ENCODE data around the gene ROBO1. TPM values are rescaled to one million over a fixed set of nuclear protein-coding genes. Genes with fewer than 3 reads are reported as not detected.

The ROBO1 gene
- total and polyA plus RNA-seq, 2 donors (not counting 3 experiments of a cell fraction or from before 2014, with no cell fraction given) = 5.9 to 14.2 TPM

GRCh38 chr3:79490165-79491028 is 277.4 kb downstream of the ROBO1 start:
- FAIRE-seq (no peak), DNase-seq (ENCODE audit: low read depth, low spot score) (peak; percentile 48)
- H3K9ac ChIP-seq (replicated peaks; ENCODE audit: extremely low read depth, insufficient read depth, low read length) = no peak overlapping the region
- no peaks in the 10 kb centered on the region for H4K20me1 ChIP-seq (replicated peaks; ENCODE audit: control insufficient read depth, extremely low read depth, insufficient read depth, low read length)
- CTCF ChIA-PET = interaction anchor here (0.9 to 1.6 kb wide), 3 partner anchors 28 to 404 kb away, joined by 4 to 9 read pairs (median 4); no protein-coding TSS in a partner anchor
- H3K27ac ChIP-seq (ENCODE audit: insufficient read depth, low read depth, low read length) = no peak overlapping the region
- POLR2A ChIA-PET = no interaction called here
- H3K36me3 ChIP-seq (ENCODE audit: control insufficient read depth in 2 of 2, extremely low read depth in 1 of 2, insufficient read depth in 2 of 2, low read length in 2 of 2) = no peaks in the 10 kb centered on the region
- H3K79me2 ChIP-seq (ENCODE audit: control insufficient read depth, insufficient read depth, low read length) = no peaks in the 10 kb centered on the region
- H3K4me3 ChIP-seq (replicated peaks in 1 of 3; ENCODE audit: insufficient read depth in 1 of 3, low read depth in 1 of 3, low read length in 3 of 3) = no peak overlapping the region
- no peaks in the 10 kb centered on the region for H3K9me3 ChIP-seq (replicated peaks; ENCODE audit: control insufficient read depth, insufficient read depth, low read length)
- TF ChIP-seq EZH2 (IDR thresholded peaks at IDR 0.05; ENCODE audit: borderline replicate concordance, low read depth, low read length, severe bottlenecking) (no peak), POLR2A (IDR thresholded peaks at IDR 0.05; ENCODE audit: low read depth, low read length) (no peak), GATA2 (IDR thresholded peaks at IDR 0.05; ENCODE audit: insufficient read depth, insufficient read length, low read depth, low read length) (no peak), POLR2AphosphoS5 (IDR thresholded peaks at IDR 0.05; ENCODE audit: insufficient read depth, low read depth, low read length) (no peak), MAX (IDR thresholded peaks at IDR 0.05; ENCODE audit: insufficient read depth, insufficient read length) (no peak), CTCF (IDR thresholded peaks at IDR 0.05; ENCODE audit: extremely low read depth in 1 of 2, insufficient read depth in 1 of 2, low read depth in 1 of 2, low read length in 2 of 2) (no peak), FOS (IDR thresholded peaks at IDR 0.05; ENCODE audit: borderline replicate concordance, insufficient read depth, low read length) (no peak), MYC (IDR thresholded peaks at IDR 0.05; ENCODE audit: low read depth, low read length) (no peak), JUN (IDR thresholded peaks at IDR 0.05; ENCODE audit: borderline replicate concordance, insufficient read depth, insufficient read length, low read depth) (no peak)
- intact Hi-C loops (cut with micrococcal nuclease) = no loop called here
- H2AFZ ChIP-seq (ENCODE audit: low read depth, low read length) = peak overlapping the region; percentile 13
- no TSS peak for BruUV-seq (replicated peaks)
- H3K4me2 ChIP-seq (ENCODE audit: insufficient read depth, low read length) = no peak overlapping the region
- dilution Hi-C loops (cut with MboI; ENCODE audit: extremely low pct_ligation_motif_present, low sequenced_read_pairs) = no loop called here
- H3K9me1 ChIP-seq (replicated peaks; ENCODE audit: control insufficient read depth, extremely low read depth, insufficient read depth, low read length) = no peaks in the 10 kb centered on the region
- no peaks in the 10 kb centered on the region for H3K27me3 ChIP-seq (ENCODE audit: control insufficient read depth in 2 of 2, insufficient read depth in 2 of 2, low read length in 2 of 2)
- no peaks in the 10 kb centered on the region for H3K4me1 ChIP-seq (ENCODE audit: control insufficient read depth, extremely low read depth, insufficient read depth, low read length)

Measured in endothelial cell of umbilical vein (primary cell).